ENCODE data around the gene PIEZO1.

PIEZO1 gene

DNA sequence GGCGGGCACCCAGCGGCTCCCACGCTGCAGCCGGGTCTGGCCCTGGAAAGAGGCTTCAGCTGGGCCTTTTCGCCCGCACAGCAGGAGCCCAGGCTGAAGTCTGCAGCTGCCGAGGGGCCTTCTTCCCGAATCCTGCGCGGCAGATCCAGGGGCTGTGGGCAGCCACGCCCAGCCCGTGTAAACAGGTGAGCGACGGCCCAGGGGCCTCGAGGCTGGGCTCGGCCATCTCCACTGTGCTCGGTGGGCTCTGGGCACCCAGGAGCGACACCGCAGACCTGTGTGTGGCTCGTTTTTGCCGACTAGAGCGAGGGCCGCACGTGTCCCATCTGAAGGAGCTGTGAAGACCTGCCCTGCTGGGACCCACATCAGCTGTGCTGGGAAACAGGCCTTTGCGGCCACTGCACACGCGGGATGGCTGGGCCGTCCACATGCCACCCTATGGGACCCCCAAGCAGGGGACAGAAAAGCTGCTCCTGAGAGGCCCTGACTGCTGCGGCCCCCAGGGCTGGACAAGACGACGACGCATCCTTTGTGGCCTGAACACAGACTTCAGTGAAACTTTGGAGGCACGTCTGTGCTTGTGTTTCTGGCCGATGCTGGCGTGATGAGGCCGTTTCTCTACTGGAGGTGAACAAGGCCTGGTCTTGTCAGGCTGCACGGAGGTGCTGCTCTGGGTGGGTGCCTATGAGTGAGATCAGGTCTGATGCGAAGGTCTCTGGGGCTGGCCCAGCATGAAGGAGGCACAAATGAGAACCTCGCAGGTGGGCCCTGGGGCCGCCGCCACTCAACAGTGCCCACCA lies 31.9 kb upstream of the PIEZO1 start:
- no peak for DNase-seq

DNA sequence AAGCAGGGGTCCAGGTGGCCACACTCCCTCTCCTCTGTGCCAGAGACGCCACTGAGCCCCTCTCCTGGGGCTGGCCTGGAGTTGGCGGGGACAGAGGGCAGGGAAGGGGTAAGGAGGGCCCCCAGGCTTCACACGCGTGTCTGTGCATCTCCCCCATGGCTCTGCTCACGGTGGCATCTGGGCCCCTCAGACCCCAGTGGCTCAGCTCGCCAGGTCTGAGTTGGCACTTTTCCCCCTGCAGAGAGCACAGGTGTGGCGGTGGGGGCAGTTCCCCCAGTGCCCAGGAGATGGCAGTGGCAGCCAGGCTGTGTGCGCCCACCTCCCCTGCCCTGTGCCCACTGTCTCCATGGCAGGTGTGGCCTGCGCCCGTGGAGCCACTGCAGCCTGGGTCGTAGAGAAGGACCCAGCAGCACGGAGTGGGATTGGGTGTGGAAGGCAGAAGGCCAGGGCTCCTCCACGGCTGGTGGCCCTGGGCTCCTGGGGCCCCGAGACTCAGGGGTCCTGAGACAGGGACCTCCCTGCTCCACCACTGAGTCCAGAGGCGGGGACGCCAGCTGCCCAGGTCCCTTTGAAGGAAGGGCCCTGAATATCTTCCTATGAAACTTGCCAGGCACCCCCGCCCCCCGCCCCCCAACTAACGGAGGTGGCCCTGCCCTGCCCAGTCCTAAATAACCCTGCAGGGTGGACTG lies 31.0 kb upstream of the PIEZO1 start:
- DNase-seq, result peak; percentile 70

- DNase-seq, result no peak
Measured at GRCh38 chr16:88815227-88815626, 30.2 kb upstream of the PIEZO1 start.

DNA sequence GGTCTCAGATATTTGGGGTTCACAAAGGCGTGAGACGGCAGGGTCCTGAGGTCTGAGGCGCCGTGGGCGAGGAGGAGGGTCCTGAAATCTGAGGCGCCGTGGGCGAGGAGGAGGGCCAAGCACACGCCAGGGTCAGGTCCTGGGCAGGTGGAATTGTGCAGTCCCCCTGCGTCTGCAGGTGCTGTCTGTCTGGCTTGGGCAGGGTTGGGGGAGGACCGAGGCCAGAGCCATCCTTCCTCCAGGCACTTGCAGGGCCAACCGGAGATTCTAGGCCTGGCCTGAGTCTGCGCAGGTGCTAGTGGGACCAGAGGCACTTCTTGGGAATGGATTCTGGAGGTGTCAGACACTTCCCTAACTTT lies 29.1 kb upstream of the PIEZO1 start:
- DNase-seq, result no peak

DNA sequence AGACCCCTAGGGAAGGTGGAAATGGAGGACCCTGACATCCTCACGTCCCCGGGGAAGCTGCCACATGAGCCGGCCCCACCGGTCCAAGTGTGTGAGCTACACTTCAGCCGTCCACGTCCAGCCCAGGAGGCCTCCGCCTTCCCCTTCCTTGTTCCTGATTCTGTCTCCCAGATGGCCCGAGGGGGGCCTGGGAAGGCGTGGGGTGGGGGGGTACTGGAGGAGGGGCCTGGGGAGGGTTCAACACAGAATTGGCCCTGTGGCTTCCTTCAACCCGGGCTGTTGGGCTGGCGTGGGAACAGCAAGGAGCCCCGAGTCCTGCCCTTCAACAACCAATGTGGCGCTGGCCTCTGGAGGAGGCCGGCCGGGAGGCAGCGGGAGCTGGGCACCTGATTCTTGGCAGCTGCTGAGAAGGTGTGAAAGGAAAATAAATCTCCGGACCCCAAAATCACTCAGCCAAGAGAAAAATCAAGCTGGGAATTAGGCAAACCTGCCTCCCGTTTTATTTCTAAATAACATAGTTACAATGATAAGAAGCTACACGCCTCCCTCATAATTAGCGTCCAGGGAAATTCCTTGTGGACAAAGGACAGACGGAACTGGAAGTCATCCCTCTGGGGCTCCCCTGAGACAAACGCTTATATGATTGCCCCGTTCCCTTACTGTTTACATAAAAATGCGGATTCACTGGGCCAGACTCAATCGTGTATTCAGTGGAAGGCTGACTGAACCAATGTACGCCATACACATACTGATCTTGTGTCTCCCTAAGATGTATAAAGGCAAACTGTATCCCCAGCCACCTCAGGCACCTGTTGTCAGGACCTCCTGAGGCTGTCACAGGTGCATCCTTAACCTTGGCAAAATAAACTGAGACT lies 28.5 kb upstream of the PIEZO1 start:
- no peak for DNase-seq

DNA sequence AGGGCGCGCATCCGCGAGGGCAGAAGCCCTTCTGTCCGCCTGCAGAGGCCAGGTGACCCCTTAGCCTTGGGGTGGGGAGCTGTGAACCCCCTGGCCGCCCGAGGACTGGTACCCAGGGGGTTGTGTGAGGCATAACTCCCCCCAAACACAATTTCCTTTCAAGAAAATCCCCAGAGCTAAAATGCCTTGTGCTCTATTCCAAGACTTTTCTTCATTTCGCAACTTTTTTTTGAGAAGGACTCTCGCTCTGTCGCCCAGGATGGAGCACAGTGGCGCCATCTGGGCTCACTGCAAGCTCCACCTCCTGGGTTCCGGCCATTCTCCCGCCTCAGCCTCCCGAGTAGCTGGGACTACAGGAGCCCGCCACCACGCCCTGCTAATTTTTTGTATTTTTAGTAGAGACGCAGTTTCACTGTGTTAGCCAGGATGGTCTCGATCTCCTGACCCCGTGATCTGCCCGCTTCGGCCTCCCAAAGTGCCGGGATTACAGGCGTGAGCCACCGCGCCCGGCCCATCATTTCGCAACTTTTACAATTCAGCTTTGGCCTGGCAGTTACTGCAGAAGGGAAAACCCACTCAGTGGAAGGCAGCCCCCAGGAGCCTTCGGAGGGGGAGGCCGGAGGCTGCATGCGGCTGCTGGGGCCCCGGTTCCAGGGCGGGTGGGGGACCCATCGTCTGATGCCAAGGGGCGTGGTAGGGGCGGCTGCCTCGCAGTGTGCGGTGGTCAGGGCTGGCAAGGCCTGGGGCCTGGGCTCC lies 27.7 kb upstream of the PIEZO1 start:
- DNase-seq, result no peak

- DNase-seq, result peak; percentile 100
Measured at GRCh38 chr16:88811769-88812512, 26.9 kb upstream of the PIEZO1 start, which contains the start of gene APRT. Gene APRT, minus strand, starts transcription at chr16:88811928. Its CDS starts 29 bp downstream, at chr16:88811899.

GRCh38 chr16:88810912-88811768 lies 26.1 kb upstream of the PIEZO1 start:
- no peak for DNase-seq

GRCh38 chr16:88810166-88810911 lies 25.3 kb upstream of the PIEZO1 start:
- DNase-seq, result no peak

DNA sequence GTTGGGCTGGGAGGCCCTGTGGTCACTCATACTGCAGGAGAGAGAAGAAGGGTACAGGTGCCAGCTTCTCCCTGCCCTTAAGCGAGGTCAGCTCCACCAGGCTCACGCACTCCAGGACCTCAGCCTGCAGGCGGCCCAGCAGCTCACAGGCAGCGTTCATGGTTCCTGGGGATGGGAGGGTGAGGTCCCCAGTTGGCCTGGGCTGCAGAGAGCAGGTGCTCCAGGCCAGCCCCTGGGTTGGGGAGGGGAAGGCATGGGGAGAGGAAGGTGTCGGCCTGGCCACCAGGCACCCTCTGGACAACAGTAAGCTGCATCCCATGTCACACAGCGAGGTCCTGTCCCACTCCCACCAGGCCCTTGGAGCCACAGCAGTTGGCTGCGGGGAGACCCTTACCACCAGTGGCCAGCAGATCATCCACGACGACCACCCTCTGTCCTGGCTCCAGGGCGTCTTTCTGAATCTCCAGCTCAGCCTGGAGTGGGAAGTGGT lies 24.7 kb upstream of the PIEZO1 start:
- DNase-seq, result no peak

DNA sequence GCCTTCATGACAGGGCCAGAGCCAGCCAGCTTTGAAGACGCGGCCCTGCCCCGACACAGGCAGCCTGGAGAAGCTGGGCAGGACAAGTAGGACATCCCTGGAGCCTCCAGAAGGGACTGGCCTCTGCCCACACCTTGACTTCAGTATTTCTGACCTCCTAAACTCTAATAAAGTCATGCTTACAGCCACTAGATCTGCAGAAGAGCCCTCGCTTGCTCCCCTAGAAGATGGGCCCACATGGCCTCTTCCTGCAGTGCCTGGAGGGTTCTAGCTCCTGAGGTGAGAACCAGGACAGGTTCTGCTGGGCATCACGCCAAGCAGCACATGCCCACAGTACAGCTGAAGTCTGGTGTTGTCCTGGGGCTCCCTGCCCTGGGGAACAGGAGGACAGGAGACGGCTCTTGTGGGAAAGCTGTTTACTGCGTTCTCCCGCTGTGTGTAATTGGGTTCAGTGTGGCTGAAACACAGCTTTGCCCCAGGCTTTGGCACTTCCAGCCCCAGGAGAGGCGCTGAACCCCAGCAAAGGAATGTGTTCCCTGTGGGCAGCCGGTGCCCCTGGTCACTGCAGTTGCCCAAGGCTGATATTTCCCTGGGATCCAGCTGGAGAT lies 24.2 kb upstream of the PIEZO1 start:
- no peak for DNase-seq

GRCh38 chr16:88807626-88808453 lies 22.8 kb upstream of the PIEZO1 start:
- DNase-seq, result no peak

DNA sequence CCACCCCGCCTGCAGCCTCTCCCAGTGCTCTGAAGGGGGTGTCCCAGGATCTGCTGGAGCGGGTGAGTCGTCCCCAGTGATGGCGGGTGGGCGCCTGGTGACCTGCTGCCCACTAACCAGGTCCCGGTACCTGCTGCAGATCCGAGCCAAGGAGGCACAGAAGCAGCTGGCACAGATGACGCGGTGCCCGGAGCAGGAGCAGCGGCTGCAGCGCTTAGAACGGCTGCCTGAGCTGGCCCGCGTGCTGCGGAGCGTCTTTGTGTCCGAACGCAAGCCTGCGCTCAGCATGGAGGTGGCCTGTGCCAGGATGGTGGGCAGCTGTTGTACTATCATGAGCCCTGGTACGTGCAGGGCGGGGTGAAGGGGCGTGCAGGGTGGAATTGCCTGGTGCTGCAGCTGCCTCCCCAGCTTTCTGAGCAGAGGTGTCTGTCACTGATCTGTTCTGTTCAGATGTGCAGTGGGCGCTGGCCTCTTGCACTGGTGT lies 22.2 kb upstream of the PIEZO1 start:
- DNase-seq, result no peak

GRCh38 chr16:88806491-88807111 lies 21.6 kb upstream of the PIEZO1 start:
- no peak for DNase-seq

- DNase-seq, result no peak
Measured at GRCh38 chr16:88805887-88806393, 20.9 kb upstream of the PIEZO1 start.

- no peak for DNase-seq
Measured at GRCh38 chr16:88805340-88805715, 20.3 kb upstream of the PIEZO1 start.

- no peak for DNase-seq
Measured at GRCh38 chr16:88804552-88805339, 19.7 kb upstream of the PIEZO1 start.

All from activated T-cell treated with anti-CD3 and anti-CD28 coated beads, Interleukin-2, amount 50 U/mL, for 1 hour (primary cell).